Measurements from ENCODE around the gene COMMD9.

COMMD9 gene

GRCh38 chr11:36238881-36239280 lies 50.3 kb downstream of the COMMD9 start:
- TF ChIP-seq, protein P1, sequence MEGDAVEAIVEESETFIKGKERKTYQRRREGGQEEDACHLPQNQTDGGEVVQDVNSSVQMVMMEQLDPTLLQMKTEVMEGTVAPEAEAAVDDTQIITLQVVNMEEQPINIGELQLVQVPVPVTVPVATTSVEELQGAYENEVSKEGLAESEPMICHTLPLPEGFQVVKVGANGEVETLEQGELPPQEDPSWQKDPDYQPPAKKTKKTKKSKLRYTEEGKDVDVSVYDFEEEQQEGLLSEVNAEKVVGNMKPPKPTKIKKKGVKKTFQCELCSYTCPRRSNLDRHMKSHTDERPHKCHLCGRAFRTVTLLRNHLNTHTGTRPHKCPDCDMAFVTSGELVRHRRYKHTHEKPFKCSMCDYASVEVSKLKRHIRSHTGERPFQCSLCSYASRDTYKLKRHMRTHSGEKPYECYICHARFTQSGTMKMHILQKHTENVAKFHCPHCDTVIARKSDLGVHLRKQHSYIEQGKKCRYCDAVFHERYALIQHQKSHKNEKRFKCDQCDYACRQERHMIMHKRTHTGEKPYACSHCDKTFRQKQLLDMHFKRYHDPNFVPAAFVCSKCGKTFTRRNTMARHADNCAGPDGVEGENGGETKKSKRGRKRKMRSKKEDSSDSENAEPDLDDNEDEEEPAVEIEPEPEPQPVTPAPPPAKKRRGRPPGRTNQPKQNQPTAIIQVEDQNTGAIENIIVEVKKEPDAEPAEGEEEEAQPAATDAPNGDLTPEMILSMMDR (IDR thresholded peaks at IDR 0.05; ENCODE audit: control insufficient read depth, insufficient read depth, low read depth, low read length, missing control alignments), result no peak
- no peak overlapping the region for H3K4me3 ChIP-seq (ENCODE audit: control insufficient read depth, low read depth, low read length)
- no peak for DNase-seq (ENCODE audit: low read depth)

- no peak for DNase-seq (ENCODE audit: low read depth)
- TF ChIP-seq, protein P1 (IDR thresholded peaks at IDR 0.05; ENCODE audit: control insufficient read depth, insufficient read depth, low read depth, low read length, missing control alignments), result no peak
- H3K4me3 ChIP-seq (ENCODE audit: control insufficient read depth, low read depth, low read length), result no peak overlapping the region
Measured at GRCh38 chr11:36238036-36238631, 51.1 kb downstream of the COMMD9 start.

GRCh38 chr11:36237391-36237790 lies 51.8 kb downstream of the COMMD9 start:
- H3K4me3 ChIP-seq (ENCODE audit: control insufficient read depth, low read depth, low read length), result no peak overlapping the region
- DNase-seq (ENCODE audit: low read depth), result no peak
- TF ChIP-seq, protein P1 (IDR thresholded peaks at IDR 0.05; ENCODE audit: control insufficient read depth, insufficient read depth, low read depth, low read length, missing control alignments), result no peak

GRCh38 chr11:36235750-36236149 lies 53.5 kb downstream of the COMMD9 start:
- DNase-seq (ENCODE audit: low read depth), result no peak
- TF ChIP-seq, protein P1 (IDR thresholded peaks at IDR 0.05; ENCODE audit: control insufficient read depth, insufficient read depth, low read depth, low read length, missing control alignments), result no peak
- no peak overlapping the region for H3K4me3 ChIP-seq (ENCODE audit: control insufficient read depth, low read depth, low read length)

GRCh38 chr11:36234825-36235224 lies 54.4 kb downstream of the COMMD9 start:
- TF ChIP-seq, protein P1 (IDR thresholded peaks at IDR 0.05; ENCODE audit: control insufficient read depth, insufficient read depth, low read depth, low read length, missing control alignments), result no peak
- no peak overlapping the region for H3K4me3 ChIP-seq (ENCODE audit: control insufficient read depth, low read depth, low read length)
- DNase-seq (ENCODE audit: low read depth), result no peak

DNA sequence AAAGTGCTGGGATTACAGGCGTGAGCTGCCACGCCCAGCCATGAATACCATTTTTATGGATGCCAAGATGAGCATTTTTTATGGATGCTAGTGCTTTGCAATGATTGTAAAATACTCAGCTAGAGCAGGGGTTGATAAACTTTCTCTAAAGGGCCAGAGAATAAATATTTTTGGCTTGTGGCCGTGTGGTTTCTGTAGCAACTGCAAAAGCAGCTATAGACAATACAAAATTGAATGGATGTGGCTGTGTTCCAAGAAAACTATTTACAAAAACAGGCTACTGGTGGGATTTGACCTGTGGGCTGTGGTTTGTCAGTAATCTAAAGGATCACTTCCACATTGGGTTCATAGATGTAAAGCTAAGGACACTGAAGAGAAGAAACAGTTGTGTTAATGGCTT lies 56.0 kb downstream of the COMMD9 start:
- no peak overlapping the region for H3K4me3 ChIP-seq (ENCODE audit: control insufficient read depth, low read depth, low read length)

More for the DNA sequence above, 56.0 kb downstream of the COMMD9 start:
- TF ChIP-seq, protein P1 (IDR thresholded peaks at IDR 0.05; ENCODE audit: control insufficient read depth, insufficient read depth, low read depth, low read length, missing control alignments), result no peak
- DNase-seq (ENCODE audit: low read depth), result no peak

Measured in AG09309 (cell line).